Glomerular endothelial cell (primary cell): Measurements from ENCODE around the gene ERMARD. TPM values are rescaled to one million over a fixed set of nuclear protein-coding genes. Genes with fewer than 3 reads are reported as not detected.

Experiments used
- DNase-seq: peaks from one replicate; pipeline ENCODE4 v3.0.0-alpha.2; 2011; ENCODE audit warnings: low read depth, low spot score; ENCODE audit errors: extremely low read depth
- total RNA-seq: library from RNA; depleted of rRNA; stranded (reverse); fragments of >200 nt; gene quantifications from 2 replicates; pipeline ENCODE4 v1.2.3, GENCODE V29; 2015

ERMARD gene
- total RNA-seq, 1 donor from 2014 or later: 14.1 TPM

- DNase-seq: no peak
These were observed 31.5 kb downstream of the ERMARD start for GRCh38 chr6:169782966-169783365.

DNA sequence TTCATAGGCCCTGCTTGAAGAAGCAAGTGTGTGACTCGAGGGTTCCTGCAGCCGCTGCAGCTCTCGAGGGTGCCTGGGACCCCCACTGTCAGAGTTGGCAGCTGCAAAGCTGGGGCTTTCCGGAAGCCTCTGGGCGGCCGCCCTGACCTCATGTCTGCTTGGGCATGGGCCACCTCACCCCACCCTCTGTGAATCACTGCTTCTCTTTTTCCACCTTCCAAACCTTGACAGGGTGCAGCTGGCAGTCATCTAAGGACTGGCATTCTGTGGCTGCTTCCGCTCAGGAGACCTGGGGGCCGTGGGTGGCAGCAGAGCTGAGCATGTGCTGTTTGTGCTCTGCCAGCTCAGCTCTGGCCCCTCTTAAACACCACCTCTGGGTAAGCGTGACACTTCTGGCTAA lies 32.0 kb downstream of the ERMARD start:
- no peak for DNase-seq

- DNase-seq: no peak
These were observed 32.8 kb downstream of the ERMARD start for GRCh38 chr6:169783971-169784820.

DNA sequence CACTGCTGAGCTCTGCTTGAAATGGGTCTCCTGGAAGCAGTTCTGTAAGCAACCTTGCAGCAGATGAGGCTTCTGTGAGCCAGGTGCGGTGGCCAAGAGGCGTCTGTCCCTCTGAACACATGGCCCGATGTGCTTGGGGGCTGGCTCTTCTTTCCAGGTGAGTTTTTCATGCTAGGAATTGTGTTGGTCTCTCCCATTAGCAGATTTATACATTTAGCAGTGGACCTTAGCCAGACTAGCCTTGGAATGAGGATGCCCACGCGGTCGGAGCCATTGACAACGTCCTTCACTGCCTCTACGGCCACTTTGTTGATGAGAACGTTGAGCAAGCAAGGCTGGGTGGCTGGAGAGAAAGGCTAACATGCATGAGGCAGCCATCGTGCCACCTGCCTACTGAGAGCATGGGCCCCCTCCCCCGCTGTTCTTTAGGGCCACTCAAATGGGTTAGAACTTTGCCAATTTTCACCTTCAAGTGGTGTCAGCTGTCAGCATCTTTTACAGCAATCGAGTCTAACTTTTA lies 33.5 kb downstream of the ERMARD start:
- DNase-seq: no peak

- no peak for DNase-seq
These were observed 34.1 kb downstream of the ERMARD start for GRCh38 chr6:169785566-169785965.

DNA sequence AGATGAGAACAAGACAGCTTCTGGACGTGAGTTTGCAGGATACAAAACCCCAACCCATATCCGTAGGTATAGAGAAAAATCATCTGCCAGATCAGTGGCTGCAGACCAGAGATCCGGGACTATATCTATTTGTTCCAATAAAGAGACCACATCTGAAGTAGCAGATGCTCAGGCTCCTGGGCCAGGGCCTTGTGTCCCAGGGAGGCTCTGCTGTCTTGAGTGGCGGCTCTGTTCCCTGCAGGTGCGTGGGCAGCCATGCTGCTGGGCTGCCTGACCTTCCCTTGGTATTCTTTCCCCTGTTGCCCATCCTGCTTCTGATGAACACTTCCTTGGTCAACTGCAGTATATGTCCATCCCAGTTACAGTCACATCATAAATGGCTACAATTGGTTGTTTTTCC lies 34.9 kb downstream of the ERMARD start:
- no peak for DNase-seq

DNA sequence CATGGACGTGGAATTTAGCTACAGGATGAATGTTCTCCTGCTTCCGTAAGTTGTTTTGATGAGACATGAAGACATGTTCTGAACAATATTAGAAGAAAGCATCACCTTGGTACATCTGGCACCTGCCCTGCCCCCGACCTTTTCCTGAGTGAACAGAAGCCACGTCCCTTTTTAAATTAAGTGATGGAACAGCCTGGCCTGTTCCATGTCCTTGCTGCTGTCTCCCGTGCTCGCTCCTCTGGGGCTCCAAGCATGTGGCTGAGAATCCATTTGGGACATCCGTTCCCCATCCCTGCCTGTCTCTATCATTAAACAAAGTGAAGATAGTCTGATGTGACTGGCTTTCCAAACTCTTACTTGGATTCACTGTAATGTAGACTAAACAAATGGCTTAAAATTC lies 36.4 kb downstream of the ERMARD start:
- DNase-seq: no peak

GRCh38 chr6:169788809-169789145 lies 37.4 kb downstream of the ERMARD start:
- DNase-seq: no peak

DNA sequence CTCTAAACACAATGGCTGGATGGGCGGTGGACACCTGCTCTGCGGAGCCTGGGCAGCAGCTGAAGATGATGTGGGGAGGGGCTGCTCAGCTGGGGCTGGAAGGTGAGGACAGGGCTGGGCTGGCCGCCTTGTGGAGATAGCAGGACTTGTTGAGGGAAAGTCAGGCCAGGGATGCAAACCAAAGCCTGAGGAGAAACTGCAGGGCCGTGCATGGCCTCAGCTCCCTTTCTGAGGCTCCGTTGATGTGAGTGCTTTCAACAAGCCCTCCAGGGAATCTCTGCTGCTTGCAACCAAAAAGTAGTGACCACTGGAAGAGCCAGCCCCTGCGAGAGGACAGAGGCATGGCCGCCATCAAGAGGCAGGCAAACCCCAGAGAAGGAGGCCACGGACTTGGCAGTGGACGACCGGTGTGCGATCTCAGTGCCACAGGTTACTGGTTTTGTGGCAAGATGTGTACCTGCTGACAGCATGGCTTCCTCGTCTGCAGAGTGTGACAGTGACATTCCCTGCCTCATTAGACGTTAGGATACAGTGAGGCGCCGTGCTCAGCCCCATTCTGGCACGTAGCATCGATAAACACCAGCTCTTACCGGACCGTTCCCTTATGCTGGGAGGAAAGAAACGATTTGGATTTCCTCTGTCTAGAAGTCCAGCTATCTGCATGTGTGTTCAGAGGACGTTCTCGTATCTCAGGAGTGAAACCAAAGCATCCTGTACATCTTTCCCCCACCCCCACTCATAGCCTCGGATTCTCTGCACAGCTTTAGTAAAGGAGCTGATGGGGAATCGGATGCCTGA lies 37.9 kb downstream of the ERMARD start:
- DNase-seq: no peak

GRCh38 chr6:169789944-169790927 lies 38.8 kb downstream of the ERMARD start:
- no peak for DNase-seq

- no peak for DNase-seq
These were observed 40.3 kb downstream of the ERMARD start for GRCh38 chr6:169791721-169792131.

GRCh38 chr6:169792306-169793015 lies 41.0 kb downstream of the ERMARD start:
- DNase-seq: no peak

GRCh38 chr6:169793408-169793807 lies 42.0 kb downstream of the ERMARD start:
- no peak for DNase-seq

GRCh38 chr6:169794317-169795055 lies 43.1 kb downstream of the ERMARD start:
- DNase-seq: no peak

GRCh38 chr6:169795196-169795595 lies 43.8 kb downstream of the ERMARD start:
- no peak for DNase-seq

GRCh38 chr6:169798764-169799473 lies 47.5 kb downstream of the ERMARD start:
- no peak for DNase-seq

DNA sequence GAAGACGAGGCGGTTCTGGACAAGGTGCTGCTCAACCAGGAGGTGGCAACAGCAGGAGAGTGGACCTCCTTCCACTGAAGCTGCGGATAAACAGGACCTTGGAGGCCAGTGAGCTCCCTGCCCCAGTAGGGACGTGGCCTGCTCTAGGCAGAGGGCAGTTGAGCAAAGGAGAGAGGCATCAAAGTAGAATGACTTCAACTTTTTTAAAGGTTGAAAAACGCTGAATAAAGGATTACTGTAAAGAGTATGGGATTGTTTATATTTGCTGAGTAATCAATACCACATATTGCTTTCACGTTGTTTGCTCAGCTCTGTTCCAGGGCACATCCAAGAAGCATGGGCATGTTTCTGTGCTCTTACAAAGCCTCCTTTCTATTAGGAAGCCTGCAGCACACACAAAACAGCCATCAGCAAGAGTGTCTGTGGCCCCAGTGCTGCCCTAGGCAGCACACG lies 48.1 kb downstream of the ERMARD start:
- no peak for DNase-seq

DNA sequence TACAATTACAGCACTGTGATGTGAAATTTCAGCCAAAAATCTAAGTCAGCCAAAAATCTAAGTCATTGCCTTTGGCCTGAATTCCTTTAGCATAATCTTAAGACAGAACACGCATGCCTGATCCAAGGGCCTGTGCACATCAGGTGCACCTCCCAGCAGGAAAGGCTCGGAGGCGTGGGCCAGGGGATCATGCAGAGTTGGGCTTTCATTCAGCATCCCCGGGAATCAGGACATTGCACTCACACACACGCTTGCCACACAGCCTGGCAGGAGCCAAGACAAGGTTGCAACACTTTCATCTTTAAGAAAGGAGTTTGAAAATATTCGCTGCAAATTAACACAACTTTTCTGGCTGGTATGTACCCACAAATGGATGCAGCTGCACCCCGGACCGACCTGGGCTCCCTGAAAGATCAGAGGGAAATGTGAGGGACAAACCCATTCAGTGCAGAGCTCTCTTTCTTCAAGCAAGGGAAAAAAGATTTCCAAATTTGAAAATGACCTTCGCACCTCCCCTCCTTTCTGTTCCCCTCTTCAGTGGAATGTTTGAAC lies 48.8 kb downstream of the ERMARD start:
- DNase-seq: no peak
